PC-9 (cell line): ENCODE measurements around the gene NUCB2. TPM values are rescaled to one million over a fixed set of nuclear protein-coding genes. Genes with fewer than 3 reads are reported as not detected.
"Not testable (repeated sequence)": the region's sequence is repeated elsewhere in the genome, so short reads cannot be mapped to it uniquely, and the experiment has no call there.

Source experiments
- Bru-seq: library from RNA; stranded (reverse); fragments of 400-500 nt; gene quantifications from one replicate; lab custom pipeline; 2021; lab: Mats Ljungman, UMichigan
- BruChase-seq, 2 experiments: library from RNA; stranded (reverse); fragments of 400-500 nt; gene quantifications; one replicate each; lab custom pipeline; 2021; lab: Mats Ljungman, UMichigan
- BruUV-seq: library from RNA; stranded (reverse); fragments of 400-500 nt; replicated peaks from 2 replicates; lab custom pipeline; 2021; lab: Mats Ljungman, UMichigan
- CTCF ChIA-PET: fragments of 300-600 bp; sonication (Branson Sonifier 250); formaldehyde crosslinking; loops from one replicate; lab custom pipeline; 2022; ENCODE audit warnings: antibody characterized with exemption; lab: Charles Lee
- POLR2A ChIA-PET: fragments of 300-600 bp; sonication (Branson Sonifier 250); formaldehyde crosslinking; loops from one replicate; lab custom pipeline; 2022; ENCODE audit warnings: antibody characterized with exemption; ENCODE audit not compliant: unreplicated experiment; lab: Charles Lee
- DNase-seq, 2 experiments: peaks; one replicate each; pipeline versions ENCODE4 v3.0.0 to v3.0.0-alpha.2; 2015 to 2022; ENCODE audit warnings: mixed read lengths in 1 of 2
- H2AFZ ChIP-seq: fragments of 200-600 bp; sonication (generic); 2 replicates; pipeline ENCODE4 v1.8.1; 2017; ENCODE audit warnings: antibody characterized with exemption
- H3F3A ChIP-seq: fragments of 200-600 bp; sonication (generic); 2 replicates; pipeline ENCODE4 v1.8.1; 2017; ENCODE audit warnings: antibody characterized with exemption, mild to moderate bottlenecking, low read depth; ENCODE audit not compliant: insufficient read depth
- H3K27ac ChIP-seq: fragments of 200-600 bp; sonication (generic); 2 replicates; pipeline ENCODE4 v1.6.1; 2016; ENCODE audit warnings: mixed run types
- H3K27me3 ChIP-seq: fragments of 200-600 bp; sonication (generic); 2 replicates; pipeline ENCODE4 v1.6.1; 2016; ENCODE audit warnings: low read depth, mixed run types; ENCODE audit not compliant: insufficient read depth
- H3K36me3 ChIP-seq: fragments of 200-600 bp; sonication (generic); 2 replicates; pipeline ENCODE4 v1.6.1; 2016; ENCODE audit warnings: low read depth, mixed run types
- H3K4me1 ChIP-seq: fragments of 200-600 bp; sonication (generic); replicated peaks from 2 replicates; pipeline ENCODE4 v1.6.1; 2016; ENCODE audit warnings: mixed run types; ENCODE audit not compliant: insufficient read depth
- H3K4me2 ChIP-seq: fragments of 200-600 bp; sonication (generic); 2 replicates; pipeline ENCODE4 v1.6.1; 2017; ENCODE audit warnings: mixed run types
- H3K4me3 ChIP-seq: fragments of 200-600 bp; sonication (generic); 2 replicates; pipeline ENCODE4 v1.6.1; 2016; ENCODE audit warnings: mixed run types
- H3K79me2 ChIP-seq: fragments of 200-600 bp; sonication (generic); 2 replicates; pipeline ENCODE4 v1.6.1; 2017; ENCODE audit warnings: low read depth, mixed run types
- H3K9me2 ChIP-seq: fragments of 200-600 bp; sonication (generic); 2 replicates; pipeline ENCODE4 v1.8.1; 2017; ENCODE audit warnings: mild to moderate bottlenecking; ENCODE audit not compliant: insufficient read depth
- H3K9me3 ChIP-seq: fragments of 200-600 bp; sonication (generic); 2 replicates; pipeline ENCODE4 v1.8.1; 2016; ENCODE audit warnings: low read depth; ENCODE audit not compliant: insufficient read depth
- H4K20me1 ChIP-seq: fragments of 200-600 bp; sonication (generic); 2 replicates; pipeline ENCODE4 v1.8.1; 2017; ENCODE audit not compliant: insufficient read depth
- EZH2 ChIP-seq: fragments of 200-600 bp; sonication (generic); IDR thresholded peaks from 2 replicates; pipeline ENCODE4 v1.8.0; 2017; ENCODE audit warnings: antibody characterized with exemption, low read depth
- intact Hi-C: fragments of 100-400 bp; cut with micrococcal nuclease; formaldehyde crosslinking; loops from one replicate; pipeline ENCODE4 v1.10.0; 2022; ENCODE audit not compliant: unreplicated experiment
- long read RNA-seq: library from polyadenylated mRNA; stranded (forward); transcript quantifications from one replicate; pipeline ENCODE4 v2.0.0, GENCODE V29; 2022
- total RNA-seq: library from RNA; stranded (reverse); gene quantifications from 2 replicates; pipeline ENCODE4 v1.2.3, GENCODE V29; 2021
- TF ChIP-seq, protein P1 (sequence below): fragments of 200-600 bp; sonication (generic); conservative IDR thresholded peaks from 2 replicates; pipeline ENCODE4 v1.6.1; 2017; ENCODE audit warnings: mixed run types, antibody characterized with exemption, mild to moderate bottlenecking, moderate library complexity

Gene NUCB2
- 22.4 and 29.7 TPM in 2 replicates for total RNA-seq
- Bru-seq, nascent RNA: percentile 50 among the genes with signal in this experiment
- BruChase-seq, experiment 1, labeled RNA remaining after a 2-hour chase: percentile 42 among the genes with signal in this experiment
- BruChase-seq, experiment 2, labeled RNA remaining after a 6-hour chase: percentile 52 among the genes with signal in this experiment
- long read RNA-seq, transcript NUCB2-208 (14 exons, 2,274 nt): major isoform, 29 of 73 reads
- long read RNA-seq, transcript NUCB2-201 (13 exons, 1,905 nt): minor isoform, 6 of 73 reads
- long read RNA-seq, partial matches to known transcripts: 10 of 73 reads
- long read RNA-seq, other reads (novel, unspliced or antisense): 28 of 73 reads

- H3K9me2 ChIP-seq: no peaks in the 10 kb centered on the region; the same call in 1 of the 2 replicates
- peak within 1 kb of the TSS; percentile 96 for H2AFZ ChIP-seq
- ChIA-PET POLR2A (interaction anchor here (0.6 kb wide), 2 partner anchors 13 to 42 kb away, joined by 3 to 9 read pairs; no protein-coding TSS in a partner anchor), CTCF (no interaction called here)
- peak within 1 kb of the TSS; percentile 79 for H3K4me3 ChIP-seq
- no TSS peak for BruUV-seq
- H3K9me3 ChIP-seq: no peaks in the 10 kb centered on the region
- DNase-seq: peak; percentile 86 to 95
- H3K4me1 ChIP-seq: 0 out of 2 replicates have a peak, but pooled peaks cover 9% of the 10 kb centered on the region
- H3K36me3 ChIP-seq: no peaks in the 10 kb centered on the region
- TF ChIP-seq EZH2: no peak
- no peaks in the 10 kb centered on the region for H3K27me3 ChIP-seq
- intact Hi-C loops: no loop called here
- H3K4me2 ChIP-seq: peak within 1 kb of the TSS; percentile 95
- peaks cover 13% of the 10 kb centered on the region; the same call in 1 of the 2 replicates for H3F3A ChIP-seq
- H3K27ac ChIP-seq: peak within 1 kb of the TSS; percentile 47
- no peaks in the 10 kb centered on the region for H3K79me2 ChIP-seq
- H4K20me1 ChIP-seq: no peaks in the 10 kb centered on the region
Observed at GRCh38 chr11:17276236-17277023, at the start of gene NUCB2. NUCB2 (plus strand) TSS chr11:17276739; CDS start chr11:17295324, 18,585 bp downstream.

- H3K36me3 ChIP-seq, DNase-seq, H3K9me2 ChIP-seq, CTCF ChIA-PET, BruUV-seq, H4K20me1 ChIP-seq, H3K4me3 ChIP-seq, H3K27me3 ChIP-seq, H3F3A ChIP-seq, H3K79me2 ChIP-seq, H2AFZ ChIP-seq, H3K4me2 ChIP-seq, H3K27ac ChIP-seq, POLR2A ChIA-PET, H3K9me3 ChIP-seq, H3K4me1 ChIP-seq, intact Hi-C loops: not testable (repeated sequence)
Observed at GRCh38 chr11:17228186-17228925, 48.2 kb upstream of the NUCB2 start.

GRCh38 chr11:17229481-17230152 is 46.9 kb upstream of the NUCB2 start:
- no peaks in the 10 kb centered on the region for H3K9me2 ChIP-seq
- no peaks in the 10 kb centered on the region for H3K79me2 ChIP-seq
- no peak for DNase-seq
- no peak overlapping the region for H3K4me2 ChIP-seq
- no peak overlapping the region for H3K27ac ChIP-seq
- no peaks in the 10 kb centered on the region for H4K20me1 ChIP-seq
- no peak overlapping the region for H2AFZ ChIP-seq
- ChIA-PET CTCF (interaction anchor here (0.8 kb wide), 1 partner anchor 9 kb away, joined by 3 read pairs; no protein-coding TSS in a partner anchor), POLR2A (no interaction called here)
- H3F3A ChIP-seq: no peaks in the 10 kb centered on the region
- H3K4me1 ChIP-seq: no peaks in the 10 kb centered on the region
- no peaks in the 10 kb centered on the region for H3K9me3 ChIP-seq
- H3K4me3 ChIP-seq: no peak overlapping the region
- H3K36me3 ChIP-seq: no peaks in the 10 kb centered on the region
- BruUV-seq: no TSS peak
- TF ChIP-seq, protein P1, sequence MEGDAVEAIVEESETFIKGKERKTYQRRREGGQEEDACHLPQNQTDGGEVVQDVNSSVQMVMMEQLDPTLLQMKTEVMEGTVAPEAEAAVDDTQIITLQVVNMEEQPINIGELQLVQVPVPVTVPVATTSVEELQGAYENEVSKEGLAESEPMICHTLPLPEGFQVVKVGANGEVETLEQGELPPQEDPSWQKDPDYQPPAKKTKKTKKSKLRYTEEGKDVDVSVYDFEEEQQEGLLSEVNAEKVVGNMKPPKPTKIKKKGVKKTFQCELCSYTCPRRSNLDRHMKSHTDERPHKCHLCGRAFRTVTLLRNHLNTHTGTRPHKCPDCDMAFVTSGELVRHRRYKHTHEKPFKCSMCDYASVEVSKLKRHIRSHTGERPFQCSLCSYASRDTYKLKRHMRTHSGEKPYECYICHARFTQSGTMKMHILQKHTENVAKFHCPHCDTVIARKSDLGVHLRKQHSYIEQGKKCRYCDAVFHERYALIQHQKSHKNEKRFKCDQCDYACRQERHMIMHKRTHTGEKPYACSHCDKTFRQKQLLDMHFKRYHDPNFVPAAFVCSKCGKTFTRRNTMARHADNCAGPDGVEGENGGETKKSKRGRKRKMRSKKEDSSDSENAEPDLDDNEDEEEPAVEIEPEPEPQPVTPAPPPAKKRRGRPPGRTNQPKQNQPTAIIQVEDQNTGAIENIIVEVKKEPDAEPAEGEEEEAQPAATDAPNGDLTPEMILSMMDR: no peak
- no peak for TF ChIP-seq EZH2
- intact Hi-C loops: loop anchor here (1.0 to 5.0 kb wide), 4 partner anchors 123 to 299 kb away; partner anchors contain the start of gene NCR3LG1
- no peaks in the 10 kb centered on the region for H3K27me3 ChIP-seq
